ENCODE results near the gene ICE2.

Gene ICE2

GRCh38 chr15:60520825-60521368 is 42.0 kb upstream of the ICE2 start:
- DNase-seq (ENCODE audit: low spot score) = peak; percentile 49

GRCh38 chr15:60520013-60520824 is 41.3 kb upstream of the ICE2 start:
- DNase-seq (ENCODE audit: low spot score) = peak; percentile 5
- no peak for TF ChIP-seq CTCF (IDR thresholded peaks at IDR 0.05; ENCODE audit: extremely low read depth, missing control alignments)

More at GRCh38 chr15:60520825-60521368, 42.0 kb upstream of the ICE2 start:
- TF ChIP-seq CTCF (IDR thresholded peaks at IDR 0.05; ENCODE audit: extremely low read depth, missing control alignments) = peak; percentile 71

- no peak for TF ChIP-seq CTCF (IDR thresholded peaks at IDR 0.05; ENCODE audit: extremely low read depth, missing control alignments)
- DNase-seq (ENCODE audit: low spot score) = no peak
Measured at GRCh38 chr15:60519218-60519617, 40.3 kb upstream of the ICE2 start.

- no peak for TF ChIP-seq CTCF (IDR thresholded peaks at IDR 0.05; ENCODE audit: extremely low read depth, missing control alignments)
- DNase-seq (ENCODE audit: low spot score) = no peak
Measured at GRCh38 chr15:60518511-60518910, 39.6 kb upstream of the ICE2 start.

GRCh38 chr15:60514261-60514881 is 35.4 kb upstream of the ICE2 start:
- TF ChIP-seq CTCF (IDR thresholded peaks at IDR 0.05; ENCODE audit: extremely low read depth, missing control alignments) = no peak
- no peak for DNase-seq (ENCODE audit: low spot score)

- DNase-seq (ENCODE audit: low spot score) = no peak
- no peak for TF ChIP-seq CTCF (IDR thresholded peaks at IDR 0.05; ENCODE audit: extremely low read depth, missing control alignments)
Measured at GRCh38 chr15:60513676-60514075, 34.7 kb upstream of the ICE2 start.

- no peak for DNase-seq (ENCODE audit: low spot score)
- TF ChIP-seq CTCF (IDR thresholded peaks at IDR 0.05; ENCODE audit: extremely low read depth, missing control alignments) = no peak
Measured at GRCh38 chr15:60512937-60513336, 34.0 kb upstream of the ICE2 start.

All from GM20000 (cell line).